Measurements from ENCODE around the gene FOXP1.

GRCh38 chr3:71384837-71385716 is 198.5 kb downstream of the FOXP1 start:
- TF ChIP-seq, protein P1, sequence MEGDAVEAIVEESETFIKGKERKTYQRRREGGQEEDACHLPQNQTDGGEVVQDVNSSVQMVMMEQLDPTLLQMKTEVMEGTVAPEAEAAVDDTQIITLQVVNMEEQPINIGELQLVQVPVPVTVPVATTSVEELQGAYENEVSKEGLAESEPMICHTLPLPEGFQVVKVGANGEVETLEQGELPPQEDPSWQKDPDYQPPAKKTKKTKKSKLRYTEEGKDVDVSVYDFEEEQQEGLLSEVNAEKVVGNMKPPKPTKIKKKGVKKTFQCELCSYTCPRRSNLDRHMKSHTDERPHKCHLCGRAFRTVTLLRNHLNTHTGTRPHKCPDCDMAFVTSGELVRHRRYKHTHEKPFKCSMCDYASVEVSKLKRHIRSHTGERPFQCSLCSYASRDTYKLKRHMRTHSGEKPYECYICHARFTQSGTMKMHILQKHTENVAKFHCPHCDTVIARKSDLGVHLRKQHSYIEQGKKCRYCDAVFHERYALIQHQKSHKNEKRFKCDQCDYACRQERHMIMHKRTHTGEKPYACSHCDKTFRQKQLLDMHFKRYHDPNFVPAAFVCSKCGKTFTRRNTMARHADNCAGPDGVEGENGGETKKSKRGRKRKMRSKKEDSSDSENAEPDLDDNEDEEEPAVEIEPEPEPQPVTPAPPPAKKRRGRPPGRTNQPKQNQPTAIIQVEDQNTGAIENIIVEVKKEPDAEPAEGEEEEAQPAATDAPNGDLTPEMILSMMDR (IDR thresholded peaks at IDR 0.05): no peak
- no peak for TF ChIP-seq POLR2A (IDR thresholded peaks at IDR 0.05)
- no peak for TF ChIP-seq POLR2AphosphoS5 (IDR thresholded peaks at IDR 0.05)
